HepG2 (cell line): ENCODE measurements around the gene UGT3A2. TPM values are rescaled to one million over a fixed set of nuclear protein-coding genes. Genes with fewer than 3 reads are reported as not detected.

Source experiments
- ATAC-seq: fragments of 200-7000 bp; cut with Tn5 transposase; 3 replicates; pipeline ENCODE4 v1.9.1; 2020; ENCODE audit warnings: mild to moderate bottlenecking, moderate library complexity
- BruUV-seq: library from RNA; stranded (reverse); fragments of 400-500 nt; replicated peaks from 2 replicates; lab custom pipeline; 2021; lab: Mats Ljungman, UMichigan
- CTCF ChIA-PET: fragments of 300-600 bp; formaldehyde crosslinking; extraction: SDS; loops from one replicate; lab custom pipeline; 2021; ENCODE audit warnings: low total read pairs, inconsistent platforms, low intra/inter-chr PET ratio; lab: Yijun Ruan, JAX
- POLR2A ChIA-PET: fragments of 350-600 bp; sonication (Branson Sonifier 250); formaldehyde crosslinking; loops from one replicate; lab custom pipeline; 2020; ENCODE audit warnings: antibody characterized with exemption, inconsistent platforms; lab: Yijun Ruan, JAX
- DNase-seq: peaks from one replicate; pipeline ENCODE4 v3.0.0-alpha.2; 2015; ENCODE audit warnings: low spot score
- FAIRE-seq: peaks from 3 replicates; lab custom pipeline; 2011; peaks lifted over from hg19 to GRCh38; lab: Jason Lieb, UNC
- H2AFZ ChIP-seq: one replicate; pipeline ENCODE4 v1.6.1; 2011; ENCODE audit warnings: low read length, inconsistent platforms
- H3K27ac ChIP-seq: fragments of 300-600 bp; 3 replicates; pipeline ENCODE4 v1.8.0; 2011; ENCODE audit warnings: mixed run types, mild to moderate bottlenecking, mixed read lengths, low read length, inconsistent platforms; ENCODE audit not compliant: insufficient read depth; ENCODE audit errors: extremely low read length
- H3K27me3 ChIP-seq, 2 experiments: fragments of 200-600 bp in 1 of 2; 2 replicates in 1 of 2; 3 replicates in 1 of 2; pipeline versions ENCODE4 v1.6.0 to v1.8.0; 2011; ENCODE audit warnings: low read length in 2 of 2, mild to moderate bottlenecking in 2 of 2, moderate library complexity in 2 of 2, inconsistent platforms in 1 of 2; ENCODE audit not compliant: insufficient read depth in 2 of 2, control insufficient read depth in 1 of 2
- H3K36me3 ChIP-seq, 2 experiments: fragments of 200-600 bp in 1 of 2; replicated peaks in 1 of 2; 2 replicates in 1 of 2; 3 replicates in 1 of 2; pipeline versions ENCODE4 v1.5.1 to v1.8.0; 2011; ENCODE audit warnings: low read length in 2 of 2, inconsistent platforms in 1 of 2; ENCODE audit not compliant: insufficient read depth in 2 of 2, control insufficient read depth in 1 of 2
- H3K4me1 ChIP-seq: 2 replicates; pipeline ENCODE4 v1.5.1; 2012; ENCODE audit warnings: low read length, inconsistent platforms; ENCODE audit not compliant: insufficient read depth
- H3K4me2 ChIP-seq: 2 replicates; pipeline ENCODE4 v1.6.0; 2011; ENCODE audit warnings: low read depth, low read length, inconsistent platforms
- H3K4me3 ChIP-seq, 3 experiments: fragments of 200-600 bp in 1 of 3; sonication (generic), shearing (Covaris generic) in 1 of 3; replicated peaks in 1 of 3; 2 replicates each; pipeline ENCODE4 v1.5.1; 2011 to 2016; ENCODE audit warnings: low read length in 3 of 3, inconsistent platforms in 2 of 3, low read depth in 2 of 3, mild to moderate bottlenecking in 2 of 3, control low read depth in 1 of 3, mixed read lengths in 1 of 3; ENCODE audit not compliant: insufficient read depth in 1 of 3
- H3K79me2 ChIP-seq: one replicate; pipeline ENCODE4 v1.6.1; 2011; ENCODE audit warnings: low read length, inconsistent platforms; ENCODE audit not compliant: insufficient read depth
- H3K9ac ChIP-seq: 2 replicates; pipeline ENCODE4 v1.6.0; 2011; ENCODE audit warnings: mild to moderate bottlenecking, low read depth, low read length, inconsistent platforms; ENCODE audit not compliant: insufficient read depth
- H3K9me3 ChIP-seq: 2 replicates; pipeline ENCODE4 v1.5.1; 2012; ENCODE audit warnings: mild to moderate bottlenecking, low read length
- H4K20me1 ChIP-seq: 2 replicates; pipeline ENCODE4 v1.6.0; 2011; ENCODE audit warnings: inconsistent platforms, mild to moderate bottlenecking, low read length, moderate library complexity; ENCODE audit not compliant: insufficient read depth
- AGO2 ChIP-seq: fragments of 200-400 bp; formaldehyde crosslinking; optimal IDR thresholded peaks from 2 replicates; pipeline ENCODE3; 2017; ENCODE audit warnings: mild to moderate bottlenecking, low read depth, low read length, moderate library complexity
- CSRNP2 ChIP-seq: sonication (generic); formaldehyde crosslinking; conservative IDR thresholded peaks from 2 replicates; pipeline ENCODE4 v1.8.0; 2022; ENCODE audit warnings: low read depth, missing genetic modification reagents
- NFATC3 ChIP-seq: sonication (generic); formaldehyde crosslinking; IDR thresholded peaks from 2 replicates; pipeline ENCODE4 v1.5.1; 2020; ENCODE audit warnings: mild to moderate bottlenecking, missing genetic modification reagents
- RBM22 ChIP-seq: fragments of 200-400 bp; formaldehyde crosslinking; optimal IDR thresholded peaks from 2 replicates; pipeline ENCODE3; 2017; ENCODE audit warnings: mild to moderate bottlenecking, low read length, moderate library complexity
- SETDB1 ChIP-seq: sonication (generic); formaldehyde crosslinking; IDR thresholded peaks from 2 replicates; pipeline ENCODE4 v1.5.1; 2020; ENCODE audit warnings: missing genetic modification reagents, mild to moderate bottlenecking, borderline replicate concordance
- TAF15 ChIP-seq: fragments of 200-400 bp; formaldehyde crosslinking; IDR thresholded peaks from one replicate; pipeline ENCODE4 v1.6.1; 2018; ENCODE audit warnings: mild to moderate bottlenecking, low read depth, low read length; ENCODE audit not compliant: poor library complexity, severe bottlenecking
- ZNF530 ChIP-seq: sonication (generic); formaldehyde crosslinking; IDR thresholded peaks from 2 replicates; pipeline ENCODE4 v1.5.0; 2020; ENCODE audit warnings: low read depth, mild to moderate bottlenecking, missing genetic modification reagents
- ZNF841 ChIP-seq: sonication (generic); formaldehyde crosslinking; IDR thresholded peaks from 2 replicates; pipeline ENCODE4 v1.8.1; 2023; ENCODE audit warnings: missing genetic modification reagents, borderline replicate concordance
- WGBS: methylation state at CpG from one replicate; pipeline ENCODE4 v1.1.6; 2017; ENCODE audit warnings: low lambda C conversion rate; 5-methylcytosine and 5-hydroxymethylcytosine counted together
- in situ Hi-C: cut with HindIII; loops from 2 replicates; pipeline ENCODE4 v1.10.0; 2017; ENCODE audit warnings: low pct_unique_long_range_greater_than_20kb; ENCODE audit not compliant: extremely low pct_ligation_motif_present
- intact Hi-C: fragments of 100-400 bp; cut with micrococcal nuclease; formaldehyde crosslinking; loops from one replicate; pipeline ENCODE4 v1.10.0; 2022; ENCODE audit not compliant: unreplicated experiment
- polyA plus RNA-seq, 8 experiments: library from polyadenylated mRNA; depleted of rRNA in 3 of 8; stranded (reverse) in 7 of 8; unstranded in 1 of 8; fragments of >200 nt; fragmentation: Illumina TruSeq in 4 of 8; extraction: Trizol in 4 of 8; gene quantifications; 2 replicates each; pipeline versions ENCODE4 v1.2.1 to v1.2.3, GENCODE V29; 2011 to 2016; ENCODE audit warnings: low read depth in 4 of 8, missing spikeins in 1 of 8, mixed read lengths in 1 of 8; ENCODE audit not compliant: insufficient read depth in 1 of 8
- total RNA-seq, 5 experiments: library from RNA; depleted of rRNA; stranded (reverse); fragments of >200 nt; fragmentation: Illumina TruSeq; extraction: Trizol; gene quantifications; 2 replicates each; pipeline ENCODE4 v1.2.3, GENCODE V29; 2016; ENCODE audit warnings: low read depth in 1 of 5
- TF ChIP-seq, protein P1 (sequence below): sonication (generic); formaldehyde crosslinking; IDR thresholded peaks from 2 replicates; pipeline ENCODE4 v1.4.0; 2020; ENCODE audit warnings: mild to moderate bottlenecking, low read depth, missing genetic modification reagents
- TF ChIP-seq, protein P2 (sequence below): sonication (generic); formaldehyde crosslinking; IDR thresholded peaks from 2 replicates; pipeline ENCODE4 v1.5.0; 2020; ENCODE audit warnings: missing genetic modification reagents

The UGT3A2 gene
- total and polyA plus RNA-seq, 2 of the 13 experiments (the other 11 are each of a cell fraction or from before 2014, with no cell fraction given): not detected

DNA sequence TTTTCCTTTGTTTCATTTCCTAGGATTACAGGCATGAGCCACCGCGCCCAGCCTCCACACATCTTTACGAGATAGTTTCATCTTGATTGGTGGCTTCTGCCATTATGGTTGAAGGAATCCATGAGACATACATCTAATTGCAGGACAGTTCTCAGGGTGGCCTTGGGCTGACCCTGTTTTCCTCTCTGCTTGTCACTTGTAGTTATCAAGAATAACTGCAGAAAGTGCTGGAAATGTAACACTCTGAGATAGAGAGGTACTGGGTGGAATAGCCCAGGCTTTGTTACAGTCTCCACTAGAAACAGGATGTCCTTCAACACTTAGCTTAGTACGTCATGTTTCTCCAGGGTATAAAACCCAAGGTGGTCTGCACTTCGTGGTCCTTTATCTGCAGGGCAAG is 10.7 kb downstream of the UGT3A2 start:
- H3K4me3 ChIP-seq: no peak overlapping the region
- H3K4me2 ChIP-seq: no peak overlapping the region
- DNase-seq (no peak), FAIRE-seq (no peak), ATAC-seq (no peak)
- no peaks in the 10 kb centered on the region for H3K79me2 ChIP-seq
- TF ChIP-seq SETDB1 (CRISPR knock-in tag) (no peak), NFATC3 (no peak), ZNF530 (no peak), CSRNP2 (CRISPR knock-in tag) (no peak), RBM22 (no peak), ZNF841 (no peak)
- TF ChIP-seq, protein P1, sequence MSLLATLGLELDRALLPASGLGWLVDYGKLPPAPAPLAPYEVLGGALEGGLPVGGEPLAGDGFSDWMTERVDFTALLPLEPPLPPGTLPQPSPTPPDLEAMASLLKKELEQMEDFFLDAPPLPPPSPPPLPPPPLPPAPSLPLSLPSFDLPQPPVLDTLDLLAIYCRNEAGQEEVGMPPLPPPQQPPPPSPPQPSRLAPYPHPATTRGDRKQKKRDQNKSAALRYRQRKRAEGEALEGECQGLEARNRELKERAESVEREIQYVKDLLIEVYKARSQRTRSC: no peak
- CTCF ChIA-PET: no interaction called here
- no peak overlapping the region for H2AFZ ChIP-seq
- no peaks in the 10 kb centered on the region for H3K4me1 ChIP-seq
- no peak overlapping the region for H3K9ac ChIP-seq
- no TSS peak for BruUV-seq
- intact Hi-C loops (no loop called here), in situ Hi-C loops (loop anchor here (25.0 kb wide), 1 partner anchor 631 kb away; no protein-coding TSS in a partner anchor)
- no peak overlapping the region for H3K27ac ChIP-seq
- no peaks in the 10 kb centered on the region for H3K9me3 ChIP-seq
- 31% methylated on average over 5 of the region's 5 CpGs for WGBS
- POLR2A ChIA-PET: no interaction called here
- no peaks in the 10 kb centered on the region for H3K36me3 ChIP-seq
- no peaks in the 10 kb centered on the region for H3K27me3 ChIP-seq
- H4K20me1 ChIP-seq: no peaks in the 10 kb centered on the region

DNA sequence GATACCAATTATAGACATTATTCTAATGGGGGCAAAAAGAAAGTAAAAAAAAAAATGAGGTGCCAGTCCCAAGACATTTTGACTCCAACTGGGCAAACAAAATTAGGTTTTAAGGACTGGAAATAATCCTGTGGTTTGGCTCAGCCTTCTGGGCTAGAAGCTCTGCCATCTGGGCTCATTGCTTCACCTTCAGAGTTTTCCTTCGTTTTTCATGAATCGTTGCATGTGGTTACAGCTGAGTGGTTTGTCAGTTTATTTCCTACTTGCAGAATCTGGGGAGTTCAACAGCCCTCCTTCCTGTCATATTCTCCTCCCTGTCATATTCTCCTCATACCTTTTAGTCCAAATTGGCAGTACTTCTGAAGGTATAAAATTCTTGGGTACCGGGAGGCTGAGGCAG is 12.0 kb downstream of the UGT3A2 start:
- H3K79me2 ChIP-seq: no peaks in the 10 kb centered on the region
- no peaks in the 10 kb centered on the region for H4K20me1 ChIP-seq
- H3K4me1 ChIP-seq: no peaks in the 10 kb centered on the region
- no peak overlapping the region for H3K4me3 ChIP-seq
- no peak overlapping the region for H3K4me2 ChIP-seq
- in situ Hi-C loops: loop anchor here (25.0 kb wide), 1 partner anchor 633 kb away; no protein-coding TSS in a partner anchor
- ChIA-PET CTCF (no interaction called here), POLR2A (no interaction called here)
- no peak for TF ChIP-seq TAF15
- TF ChIP-seq, protein P2, sequence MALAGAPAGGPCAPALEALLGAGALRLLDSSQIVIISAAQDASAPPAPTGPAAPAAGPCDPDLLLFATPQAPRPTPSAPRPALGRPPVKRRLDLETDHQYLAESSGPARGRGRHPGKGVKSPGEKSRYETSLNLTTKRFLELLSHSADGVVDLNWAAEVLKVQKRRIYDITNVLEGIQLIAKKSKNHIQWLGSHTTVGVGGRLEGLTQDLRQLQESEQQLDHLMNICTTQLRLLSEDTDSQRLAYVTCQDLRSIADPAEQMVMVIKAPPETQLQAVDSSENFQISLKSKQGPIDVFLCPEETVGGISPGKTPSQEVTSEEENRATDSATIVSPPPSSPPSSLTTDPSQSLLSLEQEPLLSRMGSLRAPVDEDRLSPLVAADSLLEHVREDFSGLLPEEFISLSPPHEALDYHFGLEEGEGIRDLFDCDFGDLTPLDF (CRISPR knock-in tag): no peak
- no peak for TF ChIP-seq AGO2
- ATAC-seq (no peak), DNase-seq (no peak), FAIRE-seq (no peak)
- no TSS peak for BruUV-seq
- H3K9ac ChIP-seq: no peak overlapping the region
- H3K27ac ChIP-seq: no peak overlapping the region
- 18% methylated on average over 3 of the region's 3 CpGs for WGBS
- no peaks in the 10 kb centered on the region for H3K9me3 ChIP-seq
- no peaks in the 10 kb centered on the region for H3K36me3 ChIP-seq
- intact Hi-C loops: no loop called here
- no peak overlapping the region for H2AFZ ChIP-seq
- no peaks in the 10 kb centered on the region for H3K27me3 ChIP-seq
